Measurements from ENCODE around the gene PAOX.
"Not testable (repeated sequence)": the region's sequence is repeated elsewhere in the genome, so short reads cannot be mapped to it uniquely, and the experiment has no call there.

The PAOX gene

DNA sequence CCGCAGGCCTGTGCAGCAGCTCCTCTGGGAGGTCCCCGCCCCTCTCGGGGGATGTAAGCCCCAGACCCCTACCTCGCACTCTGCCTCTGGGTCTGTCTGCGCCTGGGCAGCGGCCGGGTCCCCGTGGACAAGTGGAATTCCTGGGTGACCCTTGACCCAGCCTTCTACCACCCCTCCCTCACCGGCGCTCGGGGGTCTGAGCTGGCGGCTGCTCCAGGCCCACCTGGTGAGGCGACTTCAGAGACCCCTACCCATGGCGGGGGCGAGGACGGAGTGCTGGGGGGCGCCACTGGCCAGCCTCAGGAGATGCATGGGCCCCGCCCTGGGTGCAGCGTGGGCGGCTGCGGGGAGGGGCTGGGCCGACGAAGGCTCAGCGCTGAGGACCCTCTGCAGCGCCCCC, 53.7 kb downstream of the PAOX start:
- H3K4me3 ChIP-seq (ENCODE audit: low read length); H3K27ac ChIP-seq (ENCODE audit: low read depth, low read length); H3K36me3 ChIP-seq (ENCODE audit: control insufficient read depth, insufficient read depth, low read length); H3K4me1 ChIP-seq (ENCODE audit: control insufficient read depth, insufficient read depth, low read length); H3K9ac ChIP-seq (ENCODE audit: low read length); H3K27me3 ChIP-seq (ENCODE audit: control insufficient read depth, insufficient read depth, low read length): not testable (repeated sequence)

DNA sequence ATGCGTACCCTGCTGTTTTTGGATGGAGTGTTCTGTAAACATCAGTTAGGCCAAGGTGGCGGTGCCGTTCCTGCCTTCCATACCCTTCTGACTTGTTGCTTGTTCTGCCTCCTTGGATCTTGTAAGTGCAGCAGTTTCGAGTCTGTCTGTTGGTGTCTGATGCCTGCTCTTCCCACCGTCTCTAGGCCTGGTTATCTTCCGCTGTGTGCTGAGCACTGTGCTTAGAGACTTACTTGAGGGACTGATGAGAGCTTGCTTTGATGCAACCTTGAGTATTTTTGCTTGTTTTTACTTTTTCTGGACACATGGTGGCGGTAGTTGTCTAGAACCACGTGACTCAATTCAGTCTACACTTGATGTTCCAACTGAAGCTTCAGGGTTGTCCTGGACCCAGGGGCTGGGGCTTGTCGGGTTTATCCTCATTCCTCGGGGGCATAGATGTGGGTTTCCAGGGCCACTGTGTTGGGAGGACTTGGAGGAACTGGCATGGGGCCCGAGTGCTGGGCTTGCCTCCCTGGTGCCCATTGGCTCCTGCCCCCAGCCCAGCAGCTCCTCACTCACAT, 59.7 kb downstream of the PAOX start:
- no peaks in the 10 kb centered on the region for H3K4me1 ChIP-seq (ENCODE audit: control insufficient read depth, insufficient read depth, low read length)
- H3K27ac ChIP-seq (ENCODE audit: low read depth, low read length), result no peak overlapping the region
- no peak overlapping the region for H3K9ac ChIP-seq (ENCODE audit: low read length)
- H3K4me3 ChIP-seq (ENCODE audit: low read length), result no peak overlapping the region
- H3K36me3 ChIP-seq (ENCODE audit: control insufficient read depth, insufficient read depth, low read length), result no peaks in the 10 kb centered on the region
- no peaks in the 10 kb centered on the region for H3K27me3 ChIP-seq (ENCODE audit: control insufficient read depth, insufficient read depth, low read length)

DNA sequence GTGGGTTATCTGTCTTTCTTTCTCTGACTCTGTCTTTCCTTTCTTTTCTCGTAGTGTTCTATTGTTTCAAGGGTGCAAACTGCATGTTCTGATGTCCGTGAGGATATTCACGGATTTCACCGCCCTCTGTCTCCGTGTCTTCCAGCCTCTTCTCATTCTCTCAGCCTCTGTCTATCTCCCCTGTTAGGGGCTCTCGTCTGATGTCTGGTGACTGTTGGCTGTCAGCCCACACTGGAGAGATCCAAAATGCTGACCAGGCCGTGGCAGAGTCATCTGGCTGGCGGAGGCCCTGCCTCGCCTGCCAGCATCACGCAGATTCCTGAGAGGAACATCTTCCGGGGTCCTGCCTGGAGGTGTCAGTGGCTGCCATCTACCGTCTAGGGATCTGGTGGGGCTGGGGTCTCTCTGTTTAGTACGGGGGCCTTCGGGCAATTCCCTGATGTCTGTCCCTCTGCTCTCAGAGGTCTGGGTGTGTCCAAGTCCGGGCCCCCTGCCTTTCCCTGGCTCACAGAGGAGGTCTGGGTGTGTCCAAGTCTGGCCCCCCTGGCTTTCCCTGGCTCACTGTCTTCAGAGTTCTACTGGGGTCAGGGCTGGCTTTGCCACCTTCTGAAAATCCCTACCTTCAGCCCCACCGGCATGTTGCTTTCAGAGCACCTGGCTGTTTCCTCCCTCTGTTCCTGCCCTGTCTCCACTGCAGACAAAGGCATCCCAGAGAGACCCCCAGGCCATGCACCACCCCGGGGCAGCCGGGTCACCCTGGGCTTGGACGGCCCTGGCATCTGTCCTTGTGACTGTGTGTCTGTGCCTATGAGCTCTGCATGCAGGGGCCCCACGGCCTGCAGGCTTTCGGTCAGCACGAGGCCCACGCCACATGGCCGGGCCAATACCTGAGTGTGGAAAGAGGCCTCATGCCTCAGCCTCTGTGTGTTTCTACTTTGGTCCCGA, 60.7 kb downstream of the PAOX start:
- Histone ChIP-seq H3K27me3 (ENCODE audit: control insufficient read depth, insufficient read depth, low read length) (no peaks in the 10 kb centered on the region), H3K4me1 (ENCODE audit: control insufficient read depth, insufficient read depth, low read length) (no peaks in the 10 kb centered on the region), H3K36me3 (ENCODE audit: control insufficient read depth, insufficient read depth, low read length) (no peaks in the 10 kb centered on the region), H3K4me3 (ENCODE audit: low read length) (no peak overlapping the region), H3K27ac (ENCODE audit: low read depth, low read length) (no peak overlapping the region), H3K9ac (ENCODE audit: low read length) (no peak overlapping the region)

DNA sequence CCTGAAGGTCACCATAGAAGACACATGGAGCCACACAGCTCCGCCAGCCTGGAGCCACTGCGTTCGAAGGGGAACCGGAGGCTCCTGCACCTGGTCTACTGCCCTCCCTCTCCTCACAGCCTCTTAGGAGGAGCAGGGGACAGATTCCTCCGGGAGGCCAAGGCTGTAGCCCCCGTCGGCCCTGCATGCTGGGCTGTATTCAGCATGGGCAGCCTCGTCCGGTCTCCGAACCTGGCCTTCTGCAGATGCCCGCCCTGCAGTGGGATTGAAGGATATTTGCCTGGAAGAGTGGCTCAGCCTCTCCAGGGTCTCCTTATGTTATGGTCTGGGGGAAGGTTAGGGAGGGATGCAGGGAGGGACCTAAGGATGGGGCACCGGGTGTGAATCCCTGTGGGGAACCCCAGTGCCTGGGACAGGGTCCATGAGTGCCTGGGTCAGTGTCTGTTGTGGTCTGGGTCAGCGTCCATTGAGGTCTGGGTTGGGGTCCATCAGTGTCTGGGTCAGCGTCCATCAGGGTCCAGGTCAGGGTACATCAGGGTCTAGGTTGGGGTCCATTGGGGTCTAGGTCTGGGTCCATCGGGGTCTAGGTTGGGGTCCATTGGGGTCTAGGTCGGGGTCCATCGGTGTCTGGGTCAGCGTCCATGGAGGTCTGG, 61.7 kb downstream of the PAOX start:
- Histone ChIP-seq H3K4me3 (ENCODE audit: low read length) (no peak overlapping the region), H3K9ac (ENCODE audit: low read length) (no peak overlapping the region), H3K4me1 (ENCODE audit: control insufficient read depth, insufficient read depth, low read length) (no peaks in the 10 kb centered on the region), H3K27me3 (ENCODE audit: control insufficient read depth, insufficient read depth, low read length) (no peaks in the 10 kb centered on the region), H3K36me3 (ENCODE audit: control insufficient read depth, insufficient read depth, low read length) (no peaks in the 10 kb centered on the region), H3K27ac (ENCODE audit: low read depth, low read length) (no peak overlapping the region)
